ENCODE measurements around the gene NCOA3.

Gene NCOA3

GRCh38 chr20:47680804-47681529 lies 179.3 kb downstream of the NCOA3 start:
- DNase-seq (ENCODE audit: low spot score) = no peak

- DNase-seq (ENCODE audit: low spot score) = no peak
These were observed 180.5 kb downstream of the NCOA3 start for GRCh38 chr20:47682028-47682783.

- DNase-seq (ENCODE audit: low spot score) = no peak
These were observed 181.2 kb downstream of the NCOA3 start for GRCh38 chr20:47682916-47683315.

- no peak for DNase-seq (ENCODE audit: low spot score)
These were observed 182.8 kb downstream of the NCOA3 start for GRCh38 chr20:47684306-47685080.

- no peak for DNase-seq (ENCODE audit: low spot score)
These were observed 184.9 kb downstream of the NCOA3 start for GRCh38 chr20:47686545-47686944.

GRCh38 chr20:47687095-47687987 lies 185.7 kb downstream of the NCOA3 start:
- DNase-seq (ENCODE audit: low spot score) = no peak

GRCh38 chr20:47688385-47689381 lies 187.0 kb downstream of the NCOA3 start:
- DNase-seq (ENCODE audit: low spot score) = no peak

- no peak for DNase-seq (ENCODE audit: low spot score)
These were observed 188.0 kb downstream of the NCOA3 start for GRCh38 chr20:47689731-47690130.

GRCh38 chr20:47691625-47692024 lies 189.9 kb downstream of the NCOA3 start:
- no peak for DNase-seq (ENCODE audit: low spot score)

- no peak for DNase-seq (ENCODE audit: low spot score)
These were observed 192.5 kb downstream of the NCOA3 start for GRCh38 chr20:47694021-47694818.

- DNase-seq (ENCODE audit: low spot score) = no peak
These were observed 195.2 kb downstream of the NCOA3 start for GRCh38 chr20:47696856-47697255.

- DNase-seq (ENCODE audit: low spot score) = no peak
These were observed 196.5 kb downstream of the NCOA3 start for GRCh38 chr20:47698142-47698541.

GRCh38 chr20:47699818-47700217 lies 198.1 kb downstream of the NCOA3 start:
- DNase-seq (ENCODE audit: low spot score) = no peak

GRCh38 chr20:47700327-47700726 lies 198.6 kb downstream of the NCOA3 start:
- DNase-seq (ENCODE audit: low spot score) = no peak

GRCh38 chr20:47701612-47702011 lies 199.9 kb downstream of the NCOA3 start:
- no peak for DNase-seq (ENCODE audit: low spot score)

GRCh38 chr20:47703748-47704147 lies 202.1 kb downstream of the NCOA3 start:
- DNase-seq (ENCODE audit: low spot score) = no peak

GRCh38 chr20:47704746-47705496 lies 203.2 kb downstream of the NCOA3 start:
- DNase-seq (ENCODE audit: low spot score) = no peak

- DNase-seq (ENCODE audit: low spot score) = no peak
These were observed 203.8 kb downstream of the NCOA3 start for GRCh38 chr20:47705497-47705856.

GRCh38 chr20:47706345-47706744 lies 204.7 kb downstream of the NCOA3 start:
- DNase-seq (ENCODE audit: low spot score) = no peak

Measured in CD4-positive, alpha-beta T cell treated with Interleukin-2 at 100 ng/mL for 4 hours (primary cell).